HepG2 (cell line): Measurements from ENCODE around the gene PPP2R1B. TPM values are rescaled to one million over a fixed set of nuclear protein-coding genes. Genes with fewer than 3 reads are reported as not detected.
A peak's percentile ranks its signal among the peaks of the same experiment; 100 is the strongest.

Experiments used
- ATAC-seq: fragments of 200-7000 bp; cut with Tn5 transposase; 3 replicates; pipeline ENCODE4 v1.9.1; 2020; ENCODE audit warnings: mild to moderate bottlenecking, moderate library complexity
- BruUV-seq: library from RNA; stranded (reverse); fragments of 400-500 nt; replicated peaks from 2 replicates; lab custom pipeline; 2021; lab: Mats Ljungman, UMichigan
- CTCF ChIA-PET: fragments of 300-600 bp; formaldehyde crosslinking; extraction: SDS; loops from one replicate; lab custom pipeline; 2021; ENCODE audit warnings: low total read pairs, inconsistent platforms, low intra/inter-chr PET ratio; lab: Yijun Ruan, JAX
- POLR2A ChIA-PET: fragments of 350-600 bp; sonication (Branson Sonifier 250); formaldehyde crosslinking; loops from one replicate; lab custom pipeline; 2020; ENCODE audit warnings: antibody characterized with exemption, inconsistent platforms; lab: Yijun Ruan, JAX
- DNase-seq: peaks from one replicate; pipeline ENCODE4 v3.0.0-alpha.2; 2015; ENCODE audit warnings: low spot score
- FAIRE-seq: peaks from 3 replicates; lab custom pipeline; 2011; peaks lifted over from hg19 to GRCh38; lab: Jason Lieb, UNC
- H2AFZ ChIP-seq: one replicate; pipeline ENCODE4 v1.6.1; 2011; ENCODE audit warnings: low read length, inconsistent platforms
- H3K27ac ChIP-seq: fragments of 300-600 bp; 3 replicates; pipeline ENCODE4 v1.8.0; 2011; ENCODE audit warnings: mixed run types, mild to moderate bottlenecking, mixed read lengths, low read length, inconsistent platforms; ENCODE audit not compliant: insufficient read depth; ENCODE audit errors: extremely low read length
- H3K27me3 ChIP-seq, 2 experiments: fragments of 200-600 bp in 1 of 2; 2 replicates in 1 of 2; 3 replicates in 1 of 2; pipeline versions ENCODE4 v1.6.0 to v1.8.0; 2011; ENCODE audit warnings: low read length in 2 of 2, mild to moderate bottlenecking in 2 of 2, moderate library complexity in 2 of 2, inconsistent platforms in 1 of 2; ENCODE audit not compliant: insufficient read depth in 2 of 2, control insufficient read depth in 1 of 2
- H3K36me3 ChIP-seq, 2 experiments: fragments of 200-600 bp in 1 of 2; replicated peaks in 1 of 2; 2 replicates in 1 of 2; 3 replicates in 1 of 2; pipeline versions ENCODE4 v1.5.1 to v1.8.0; 2011; ENCODE audit warnings: low read length in 2 of 2, inconsistent platforms in 1 of 2; ENCODE audit not compliant: insufficient read depth in 2 of 2, control insufficient read depth in 1 of 2
- H3K4me1 ChIP-seq: 2 replicates; pipeline ENCODE4 v1.5.1; 2012; ENCODE audit warnings: low read length, inconsistent platforms; ENCODE audit not compliant: insufficient read depth
- H3K4me2 ChIP-seq: 2 replicates; pipeline ENCODE4 v1.6.0; 2011; ENCODE audit warnings: low read depth, low read length, inconsistent platforms
- H3K4me3 ChIP-seq, 3 experiments: fragments of 200-600 bp in 1 of 3; sonication (generic), shearing (Covaris generic) in 1 of 3; replicated peaks in 1 of 3; 2 replicates each; pipeline ENCODE4 v1.5.1; 2011 to 2016; ENCODE audit warnings: low read length in 3 of 3, inconsistent platforms in 2 of 3, low read depth in 2 of 3, mild to moderate bottlenecking in 2 of 3, control low read depth in 1 of 3, mixed read lengths in 1 of 3; ENCODE audit not compliant: insufficient read depth in 1 of 3
- H3K79me2 ChIP-seq: one replicate; pipeline ENCODE4 v1.6.1; 2011; ENCODE audit warnings: low read length, inconsistent platforms; ENCODE audit not compliant: insufficient read depth
- H3K9ac ChIP-seq: 2 replicates; pipeline ENCODE4 v1.6.0; 2011; ENCODE audit warnings: mild to moderate bottlenecking, low read depth, low read length, inconsistent platforms; ENCODE audit not compliant: insufficient read depth
- H3K9me3 ChIP-seq: 2 replicates; pipeline ENCODE4 v1.5.1; 2012; ENCODE audit warnings: mild to moderate bottlenecking, low read length
- H4K20me1 ChIP-seq: 2 replicates; pipeline ENCODE4 v1.6.0; 2011; ENCODE audit warnings: inconsistent platforms, mild to moderate bottlenecking, low read length, moderate library complexity; ENCODE audit not compliant: insufficient read depth
- ELF3 ChIP-seq: IDR thresholded peaks from 2 replicates; pipeline ENCODE4 v1.6.1; 2016; ENCODE audit warnings: missing genetic modification reagents, missing compliant biosample characterization
- GABPB1 ChIP-seq: IDR thresholded peaks from 2 replicates; pipeline ENCODE4 v1.6.1; 2016; ENCODE audit warnings: mild to moderate bottlenecking, missing genetic modification reagents, moderate library complexity, missing compliant biosample characterization
- HOMEZ ChIP-seq: IDR thresholded peaks from 2 replicates; pipeline ENCODE4 v1.6.1; 2016; ENCODE audit warnings: low read depth
- KDM2A ChIP-seq: sonication (generic); formaldehyde crosslinking; IDR thresholded peaks from 2 replicates; pipeline ENCODE4 v1.4.0; 2020; ENCODE audit warnings: low read depth, missing genetic modification reagents, borderline replicate concordance
- KDM3A ChIP-seq: IDR thresholded peaks from 2 replicates; pipeline ENCODE4 v1.6.1; 2018; ENCODE audit warnings: low read depth, missing compliant biosample characterization
- PTBP1 ChIP-seq: fragments of 200-400 bp; formaldehyde crosslinking; IDR thresholded peaks from 2 replicates; pipeline ENCODE4 v1.6.1; 2018; ENCODE audit warnings: low read length, low read depth; ENCODE audit not compliant: poor library complexity, severe bottlenecking
- RBM22 ChIP-seq: fragments of 200-400 bp; formaldehyde crosslinking; optimal IDR thresholded peaks from 2 replicates; pipeline ENCODE3; 2017; ENCODE audit warnings: mild to moderate bottlenecking, low read length, moderate library complexity
- RFX5 ChIP-seq: IDR thresholded peaks from 2 replicates; pipeline ENCODE4 v1.6.1; 2011; ENCODE audit warnings: low read depth, low read length, improper control_type of control experiment
- ZFP82 ChIP-seq: sonication (generic); formaldehyde crosslinking; IDR thresholded peaks from 2 replicates; pipeline ENCODE4 v1.5.1; 2020; ENCODE audit warnings: mild to moderate bottlenecking, missing genetic modification reagents, borderline replicate concordance
- ZNF10 ChIP-seq: sonication (generic); formaldehyde crosslinking; IDR thresholded peaks from 2 replicates; pipeline ENCODE4 v1.4.0; 2020; ENCODE audit warnings: mild to moderate bottlenecking, low read depth, missing genetic modification reagents, borderline replicate concordance
- ZNF18 ChIP-seq: sonication (generic); formaldehyde crosslinking; IDR thresholded peaks from 2 replicates; pipeline ENCODE4 v1.8.0; 2022; ENCODE audit warnings: mild to moderate bottlenecking, missing genetic modification reagents; ENCODE audit not compliant: insufficient replicate concordance
- ZNF230 ChIP-seq: sonication (generic); formaldehyde crosslinking; IDR thresholded peaks from 2 replicates; pipeline ENCODE4 v1.4.0; 2020; ENCODE audit warnings: mild to moderate bottlenecking, missing genetic modification reagents
- ZNF850 ChIP-seq: sonication (generic); formaldehyde crosslinking; conservative IDR thresholded peaks from 2 replicates; pipeline ENCODE4 v1.9.0; 2021; ENCODE audit warnings: mild to moderate bottlenecking, missing genetic modification reagents
- ZNF891 ChIP-seq: sonication (generic); formaldehyde crosslinking; IDR thresholded peaks from 2 replicates; pipeline ENCODE4 v1.5.0; 2020; ENCODE audit warnings: mild to moderate bottlenecking, missing genetic modification reagents
- WGBS: methylation state at CpG from one replicate; pipeline ENCODE4 v1.1.6; 2017; ENCODE audit warnings: low lambda C conversion rate; 5-methylcytosine and 5-hydroxymethylcytosine counted together
- in situ Hi-C: cut with HindIII; loops from 2 replicates; pipeline ENCODE4 v1.10.0; 2017; ENCODE audit warnings: low pct_unique_long_range_greater_than_20kb; ENCODE audit not compliant: extremely low pct_ligation_motif_present
- intact Hi-C: fragments of 100-400 bp; cut with micrococcal nuclease; formaldehyde crosslinking; loops from one replicate; pipeline ENCODE4 v1.10.0; 2022; ENCODE audit not compliant: unreplicated experiment
- polyA plus RNA-seq, 8 experiments: library from polyadenylated mRNA; depleted of rRNA in 3 of 8; stranded (reverse) in 7 of 8; unstranded in 1 of 8; fragments of >200 nt; fragmentation: Illumina TruSeq in 4 of 8; extraction: Trizol in 4 of 8; gene quantifications; 2 replicates each; pipeline versions ENCODE4 v1.2.1 to v1.2.3, GENCODE V29; 2011 to 2016; ENCODE audit warnings: low read depth in 4 of 8, missing spikeins in 1 of 8, mixed read lengths in 1 of 8; ENCODE audit not compliant: insufficient read depth in 1 of 8
- total RNA-seq, 5 experiments: library from RNA; depleted of rRNA; stranded (reverse); fragments of >200 nt; fragmentation: Illumina TruSeq; extraction: Trizol; gene quantifications; 2 replicates each; pipeline ENCODE4 v1.2.3, GENCODE V29; 2016; ENCODE audit warnings: low read depth in 1 of 5
- TF ChIP-seq, protein P1 (sequence below): sonication (generic); formaldehyde crosslinking; IDR thresholded peaks from 2 replicates; pipeline ENCODE4 v1.4.0; 2020; ENCODE audit warnings: missing genetic modification reagents
- TF ChIP-seq, protein P2 (sequence below): sonication (generic); formaldehyde crosslinking; IDR thresholded peaks from 2 replicates; pipeline ENCODE4 v1.9.0; 2021; ENCODE audit warnings: missing genetic modification reagents, mild to moderate bottlenecking, borderline replicate concordance
- TF ChIP-seq, protein P3 (sequence below): sonication (generic); formaldehyde crosslinking; IDR thresholded peaks from 2 replicates; pipeline ENCODE4 v1.5.0; 2020; ENCODE audit warnings: missing genetic modification reagents, mild to moderate bottlenecking, borderline replicate concordance

The PPP2R1B gene
- total and polyA plus RNA-seq, 2 of the 13 experiments (the other 11 are each of a cell fraction or from before 2014, with no cell fraction given) = 22.1 to 56.8 TPM

DNA sequence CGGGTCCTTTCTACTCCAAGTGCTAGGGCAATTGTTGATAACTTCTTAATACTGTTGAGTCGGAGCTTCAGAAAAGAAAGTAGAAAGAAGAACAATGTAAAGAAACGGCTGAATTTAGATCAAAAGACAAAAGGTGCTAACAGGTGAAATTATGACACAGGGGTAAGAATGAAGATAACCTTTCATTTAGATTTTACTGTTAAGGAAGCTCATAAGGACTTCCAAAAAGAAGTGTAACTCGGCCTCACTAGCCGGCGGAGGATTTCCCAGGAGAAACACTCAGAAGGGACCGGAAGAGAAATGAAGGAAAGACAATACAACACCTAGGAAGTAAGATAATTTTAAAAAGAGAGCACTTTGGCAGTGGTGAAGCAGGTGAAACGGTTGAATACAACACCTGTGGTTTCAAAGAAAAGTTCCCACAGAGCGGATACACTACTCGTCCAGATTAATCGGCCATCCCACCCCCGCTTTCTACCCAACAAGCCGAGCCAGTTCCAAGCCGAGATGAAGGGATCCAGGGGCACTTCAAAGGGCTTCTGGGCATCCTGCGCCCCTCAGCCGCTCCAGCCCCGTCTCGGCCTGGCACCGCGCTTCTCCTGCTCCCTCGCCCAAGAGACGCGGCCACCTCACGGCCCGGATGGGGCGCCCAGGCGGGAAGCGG is 737 bp downstream of the PPP2R1B start:
- Histone ChIP-seq H3K79me2 (peaks cover 35% of the 10 kb centered on the region), H3K9me3 (no peaks in the 10 kb centered on the region), H3K4me2 (peak overlapping the region; percentile 99), H2AFZ (no peak overlapping the region), H3K4me3 (peak overlapping the region; percentile 89 to 98 (median 93)), H3K27ac (peak overlapping the region; percentile 94), H3K36me3 (peaks cover 14 to 24% of the 10 kb centered on the region in 2 experiments; a peak in 4 of 5 replicates), H4K20me1 (no peaks in the 10 kb centered on the region), H3K4me1 (peaks cover 38% of the 10 kb centered on the region), H3K27me3 (no peaks in the 10 kb centered on the region; a peak in 1 of 5 replicates), H3K9ac (peak overlapping the region; percentile 93)
- FAIRE-seq = no peak
- no TSS peak for BruUV-seq
- under 1% methylated on average over 15 of the region's 28 CpGs for WGBS
- POLR2A ChIA-PET = interaction anchor here (0.8 to 4.7 kb wide), 22 partner anchors 8 to 162 kb away, joined by 3 to 68 read pairs (median 6); partner anchors contain the start of genes ALG9 and SIK2
- peak; percentile 60 for ATAC-seq
- DNase-seq = no peak
- CTCF ChIA-PET = no interaction called here
- in situ Hi-C loops (no loop called here), intact Hi-C loops (no loop called here)
- TF ChIP-seq, protein P1, sequence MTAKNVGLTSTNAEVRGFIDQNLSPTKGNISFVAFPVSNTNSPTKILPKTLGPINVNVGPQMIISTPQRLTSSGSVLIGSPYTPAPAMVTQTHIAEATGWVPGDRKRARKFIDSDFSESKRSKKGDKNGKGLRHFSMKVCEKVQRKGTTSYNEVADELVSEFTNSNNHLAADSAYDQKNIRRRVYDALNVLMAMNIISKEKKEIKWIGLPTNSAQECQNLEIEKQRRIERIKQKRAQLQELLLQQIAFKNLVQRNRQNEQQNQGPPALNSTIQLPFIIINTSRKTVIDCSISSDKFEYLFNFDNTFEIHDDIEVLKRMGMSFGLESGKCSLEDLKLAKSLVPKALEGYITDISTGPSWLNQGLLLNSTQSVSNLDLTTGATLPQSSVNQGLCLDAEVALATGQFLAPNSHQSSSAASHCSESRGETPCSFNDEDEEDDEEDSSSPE (CRISPR knock-in tag) = 0 out of 2 replicates have a peak, but pooled peaks have one; percentile 4
- TF ChIP-seq ELF3 (CRISPR knock-in tag) (0 out of 2 replicates have a peak, but pooled peaks have one; percentile 8), RFX5 (no peak), ZNF850 (CRISPR knock-in tag) (0 out of 2 replicates have a peak, but pooled peaks have one; percentile 14), ZFP82 (CRISPR knock-in tag) (0 out of 2 replicates have a peak, but pooled peaks have one; percentile 16), KDM3A (CRISPR knock-in tag) (no peak), ZNF18 (CRISPR knock-in tag) (no peak), ZNF230 (CRISPR knock-in tag) (0 out of 2 replicates have a peak, but pooled peaks have one; percentile 19), KDM2A (no peak), ZNF891 (CRISPR knock-in tag) (0 out of 2 replicates have a peak, but pooled peaks have one; percentile 11), GABPB1 (CRISPR knock-in tag) (0 out of 2 replicates have a peak, but pooled peaks have one; percentile 62), ZNF10 (no peak), HOMEZ (0 out of 2 replicates have a peak, but pooled peaks have one; percentile 9), PTBP1 (no peak), RBM22 (peak; percentile 6)
- TF ChIP-seq, protein P2, sequence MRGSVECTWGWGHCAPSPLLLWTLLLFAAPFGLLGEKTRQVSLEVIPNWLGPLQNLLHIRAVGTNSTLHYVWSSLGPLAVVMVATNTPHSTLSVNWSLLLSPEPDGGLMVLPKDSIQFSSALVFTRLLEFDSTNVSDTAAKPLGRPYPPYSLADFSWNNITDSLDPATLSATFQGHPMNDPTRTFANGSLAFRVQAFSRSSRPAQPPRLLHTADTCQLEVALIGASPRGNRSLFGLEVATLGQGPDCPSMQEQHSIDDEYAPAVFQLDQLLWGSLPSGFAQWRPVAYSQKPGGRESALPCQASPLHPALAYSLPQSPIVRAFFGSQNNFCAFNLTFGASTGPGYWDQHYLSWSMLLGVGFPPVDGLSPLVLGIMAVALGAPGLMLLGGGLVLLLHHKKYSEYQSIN (CRISPR knock-in tag) = no peak
- TF ChIP-seq, protein P3, sequence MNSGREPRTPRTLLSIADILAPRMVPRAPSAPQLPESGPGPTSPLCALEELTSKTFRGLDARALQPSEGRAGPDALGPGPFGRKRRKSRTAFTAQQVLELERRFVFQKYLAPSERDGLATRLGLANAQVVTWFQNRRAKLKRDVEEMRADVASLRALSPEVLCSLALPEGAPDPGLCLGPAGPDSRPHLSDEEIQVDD (CRISPR knock-in tag) = 0 out of 2 replicates have a peak, but pooled peaks have one; percentile 22
